ENCODE results near the gene RAB3IP.

DNA sequence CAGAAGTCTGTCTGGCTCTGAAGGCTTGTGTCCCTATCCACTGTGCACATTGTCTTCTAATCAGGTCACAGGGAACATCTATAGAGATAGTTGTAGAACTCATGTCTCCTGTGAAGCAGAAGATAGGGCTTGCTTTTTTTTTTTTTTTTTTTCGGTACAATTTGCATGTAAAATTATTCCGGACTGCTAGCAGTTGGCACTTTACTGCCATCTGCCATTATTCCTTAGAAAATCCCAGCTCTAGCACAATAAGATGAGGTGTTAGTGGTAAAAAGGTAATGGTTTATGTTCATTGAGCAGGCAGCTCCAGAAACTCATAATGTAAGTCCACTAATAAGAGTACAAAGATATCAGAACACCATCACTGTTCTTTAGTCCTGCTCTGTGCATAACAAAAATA is 95.0 kb downstream of the RAB3IP start:
- TF ChIP-seq CTCF (IDR thresholded peaks at IDR 0.05; ENCODE audit: low read length) = no peak
- no peak for TF ChIP-seq EZH2 (optimal IDR thresholded peaks at IDR 0.05; ENCODE audit: low read depth, low read length)
- no peak for TF ChIP-seq EZH2phosphoT487 (IDR thresholded peaks at IDR 0.05; ENCODE audit: low read length)

All from MM.1S (cell line).